ENCODE measurements around the gene THAP2. TPM values are rescaled to one million over a fixed set of nuclear protein-coding genes. Genes with fewer than 3 reads are reported as not detected.

Gene THAP2
- total RNA-seq, 1 donor from 2014 or later = 7.4 TPM

Other genes with a start within 250 kb of the THAP2 start
- not detected for gene LGR5, start 224.5 kb upstream of the THAP2 start, total RNA-seq
- 15.2 TPM for gene ZFC3H1, start 453 bp upstream of the THAP2 start, total RNA-seq
- 25.7 TPM for gene TMEM19, start 21.8 kb downstream of the THAP2 start, total RNA-seq
- gene RAB21, start 90.6 kb downstream of the THAP2 start, total RNA-seq = 167 TPM
- 24.3 TPM for gene TBC1D15, start 175.5 kb downstream of the THAP2 start, total RNA-seq

All from Right ventricle myocardium inferior (tissue), 1 donor.